Measurements from ENCODE around the gene PIGS. TPM values are rescaled to one million over a fixed set of nuclear protein-coding genes. Genes with fewer than 3 reads are reported as not detected.
"Not testable (repeated sequence)": the region's sequence is repeated elsewhere in the genome, so short reads cannot be mapped to it uniquely, and the experiment has no call there.

The PIGS gene
- total RNA-seq: 65.8 and 70.9 TPM in 2 replicates

DNA sequence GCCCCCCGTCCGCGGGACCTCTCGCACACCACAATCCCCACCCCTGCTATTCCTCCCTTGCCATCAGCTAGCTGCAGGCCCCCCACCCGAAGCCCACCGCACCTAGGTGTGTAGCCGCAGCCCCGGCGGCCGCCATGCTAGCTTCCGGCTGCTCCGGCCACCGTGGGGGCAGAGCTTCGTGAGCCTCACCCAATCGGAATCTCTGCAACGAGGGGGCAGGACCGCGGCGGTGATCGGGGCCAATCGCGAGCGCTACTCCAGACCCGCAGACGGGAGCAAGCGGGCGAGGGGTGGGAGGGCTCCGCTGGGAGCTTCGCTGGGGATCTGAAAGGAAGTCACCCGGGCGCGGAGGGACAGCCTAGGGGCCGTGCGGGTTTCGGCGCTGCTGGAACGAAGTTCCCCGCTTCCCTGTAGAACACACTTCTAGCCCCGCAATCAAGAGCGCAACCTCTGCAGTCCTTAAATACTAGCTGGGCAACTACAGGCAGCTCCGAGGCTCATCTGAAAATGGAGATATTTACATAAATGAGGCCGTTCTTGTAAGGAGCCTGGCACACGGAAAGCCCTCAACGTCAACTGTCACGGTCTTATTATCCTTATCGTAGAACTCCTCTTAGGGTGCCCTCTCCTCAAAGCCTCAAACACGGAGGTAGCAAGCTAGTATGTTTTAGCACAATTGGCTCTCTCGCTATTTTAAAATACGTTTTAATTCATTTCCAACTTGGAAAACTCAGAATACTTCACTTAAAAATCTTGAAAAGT lies at the start of gene PIGS:
Gene PIGS, minus strand, starts transcription at position 164 of the 762 bp plus-strand sequence. Its CDS starts 28 bp downstream, at position 136.
- Mint-ChIP-seq H3K4me1 (peaks cover 53% of the 10 kb centered on the region), H3K36me3 (ENCODE audit: low read depth) (peaks cover 53% of the 10 kb centered on the region), H3K27ac (peak within 1 kb of the TSS; percentile 94)

DNA sequence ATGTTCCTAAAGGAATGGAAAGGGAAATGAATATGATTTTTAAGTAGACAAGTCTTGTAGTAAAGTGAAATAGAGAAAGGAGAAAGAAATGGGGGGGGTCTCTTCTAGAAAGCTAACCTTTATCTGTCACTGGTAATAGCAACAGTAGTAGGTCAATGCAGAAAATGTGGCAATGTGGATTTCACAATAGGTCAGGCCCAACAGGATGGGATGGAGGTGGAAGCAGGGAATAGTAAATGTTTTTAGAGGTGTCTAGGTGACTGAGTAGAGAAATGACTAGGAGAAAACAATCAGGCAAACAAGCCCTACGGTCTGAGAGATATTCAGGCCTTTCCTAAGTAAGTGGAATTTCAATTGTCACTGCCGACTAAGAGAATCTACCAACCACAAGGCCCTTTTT lies 48.7 kb upstream of the PIGS start:
- Mint-ChIP-seq H3K27me3 (no peaks in the 10 kb centered on the region), H3K9me3 (no peaks in the 10 kb centered on the region), H3K4me1 (no peaks in the 10 kb centered on the region), H3K36me3 (ENCODE audit: low read depth) (peaks cover 75% of the 10 kb centered on the region), H3K27ac (no peak overlapping the region), H3K4me3 (no peak overlapping the region)
- intact Hi-C loops (cut with micrococcal nuclease): no loop called here
- DNase-seq: no peak

More for the DNA sequence above, at the start of gene PIGS:
- no peaks in the 10 kb centered on the region for H3K27me3 Mint-ChIP-seq
- H3K4me3 Mint-ChIP-seq: peak within 1 kb of the TSS; percentile 92
- H3K9me3 Mint-ChIP-seq: no peaks in the 10 kb centered on the region
- peak; percentile 98 for DNase-seq
- intact Hi-C loops (cut with micrococcal nuclease): loop anchor here (1.0 kb wide), 2 partner anchors 19 to 28 kb away; partner anchors contain the start of genes SPAG5 and UNC119

DNA sequence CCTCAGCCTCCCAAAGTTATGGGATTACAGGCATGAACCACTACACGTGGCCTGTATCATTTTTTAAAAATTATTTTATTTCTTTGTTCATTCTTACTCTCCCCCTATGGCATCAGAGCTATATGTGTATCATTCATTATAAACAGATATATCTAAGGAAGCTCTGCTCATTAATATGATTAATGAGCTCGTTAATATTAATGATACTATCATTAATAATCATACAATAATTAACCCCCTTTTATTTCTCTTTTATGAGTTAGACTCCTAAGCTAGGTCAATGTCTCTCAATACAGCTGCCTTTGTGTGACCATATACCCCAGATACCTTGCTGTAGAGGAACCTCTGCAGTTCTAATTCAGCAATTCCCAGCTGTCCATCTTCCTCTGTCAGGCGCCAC lies 47.1 kb upstream of the PIGS start:
- intact Hi-C loops (cut with micrococcal nuclease): no loop called here
- no peaks in the 10 kb centered on the region for H3K27me3 Mint-ChIP-seq
- DNase-seq: no peak
- peaks cover 76% of the 10 kb centered on the region for H3K36me3 Mint-ChIP-seq (ENCODE audit: low read depth)
- H3K27ac Mint-ChIP-seq: no peak overlapping the region
- no peak overlapping the region for H3K4me3 Mint-ChIP-seq
- H3K9me3 Mint-ChIP-seq: no peaks in the 10 kb centered on the region
- peaks cover 3% of the 10 kb centered on the region for H3K4me1 Mint-ChIP-seq

DNA sequence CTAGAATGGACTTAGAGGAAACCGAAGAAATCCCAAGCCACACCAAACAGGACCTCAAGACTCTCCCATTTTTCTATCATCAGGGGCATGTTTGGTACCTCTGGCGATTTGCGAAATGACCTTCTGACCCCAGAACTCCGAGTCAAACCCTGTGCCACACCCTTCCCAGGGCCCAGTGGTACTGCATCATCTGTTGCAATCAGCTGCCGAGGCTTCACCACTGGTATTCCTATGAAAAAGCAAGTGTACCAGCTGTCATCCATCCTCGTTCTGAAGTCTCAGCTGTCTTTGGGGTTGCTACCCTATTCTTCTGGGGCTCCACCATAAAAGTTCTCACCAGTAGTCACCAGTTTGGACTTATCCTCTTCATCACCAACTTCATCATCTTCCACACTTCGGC lies 45.0 kb upstream of the PIGS start:
- intact Hi-C loops (cut with micrococcal nuclease): no loop called here
- peaks cover 74% of the 10 kb centered on the region for H3K36me3 Mint-ChIP-seq (ENCODE audit: low read depth)
- no peaks in the 10 kb centered on the region for H3K27me3 Mint-ChIP-seq
- no peaks in the 10 kb centered on the region for H3K9me3 Mint-ChIP-seq
- no peak overlapping the region for H3K4me3 Mint-ChIP-seq
- H3K27ac Mint-ChIP-seq: no peak overlapping the region
- no peak for DNase-seq
- H3K4me1 Mint-ChIP-seq: peaks cover 4% of the 10 kb centered on the region

DNA sequence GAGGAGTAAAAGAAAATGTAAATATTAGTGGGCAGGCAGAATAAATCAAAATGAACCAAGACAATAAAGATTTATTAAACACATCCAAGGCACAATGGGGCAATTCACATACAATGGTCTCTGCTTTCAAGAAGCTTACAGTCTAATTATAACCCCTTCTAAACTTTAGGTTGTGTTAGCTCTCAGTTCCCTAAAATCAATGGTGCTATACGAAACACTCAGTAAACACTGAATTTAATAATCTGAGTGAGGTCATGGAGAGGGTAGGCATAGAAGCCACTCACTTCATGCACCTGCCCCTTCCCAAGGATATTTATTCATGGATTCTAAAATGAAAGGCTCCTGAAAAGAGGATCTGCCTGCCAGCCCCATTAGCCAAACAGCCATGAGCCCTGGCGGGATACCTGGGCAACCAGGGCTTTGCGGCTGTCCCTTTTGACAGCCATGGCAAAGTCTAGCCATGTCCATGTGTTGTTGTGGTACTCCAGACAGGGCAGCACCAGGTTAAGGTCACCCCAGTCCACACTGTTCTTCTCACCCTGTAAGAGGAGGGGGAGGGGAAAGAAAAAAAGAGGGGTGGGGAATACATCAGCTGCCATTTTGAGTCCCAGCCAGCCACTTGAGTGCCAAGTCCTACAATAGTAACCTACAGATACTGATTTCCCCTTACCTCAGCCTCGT lies 44.1 kb upstream of the PIGS start:
- Mint-ChIP-seq H3K27ac (no peak overlapping the region), H3K9me3 (no peaks in the 10 kb centered on the region), H3K27me3 (no peaks in the 10 kb centered on the region), H3K4me1 (peaks cover 4% of the 10 kb centered on the region), H3K4me3 (no peak overlapping the region), H3K36me3 (ENCODE audit: low read depth) (peaks cover 71% of the 10 kb centered on the region)
- intact Hi-C loops (cut with micrococcal nuclease): no loop called here
- DNase-seq: no peak

DNA sequence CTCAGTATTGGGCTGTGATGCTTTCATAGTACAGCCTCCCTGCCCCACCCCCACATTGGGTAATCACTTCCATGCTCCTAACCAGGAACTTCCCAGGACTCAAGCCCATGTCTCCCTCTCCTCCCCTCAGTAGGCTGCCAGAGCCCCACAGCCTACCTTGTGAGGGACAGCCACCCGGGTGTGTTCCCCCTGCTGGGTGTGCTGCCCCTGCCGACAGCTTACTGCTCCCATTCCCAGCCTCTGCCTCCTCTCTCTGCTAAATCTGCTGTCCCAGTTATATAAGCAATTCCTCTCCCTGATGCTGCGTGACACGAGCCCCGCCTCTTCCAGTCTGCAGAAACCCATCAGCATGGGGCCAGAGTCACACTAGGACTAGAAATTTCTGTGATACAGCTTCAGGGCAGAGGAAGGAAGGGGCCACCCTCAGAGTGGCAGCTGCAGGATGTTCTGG lies 42.6 kb upstream of the PIGS start, which contains the start of gene RSKR:
Gene RSKR, minus strand, starts transcription at position 255 of the 451 bp plus-strand sequence. Its CDS starts 24 bp downstream, at position 231.
- Mint-ChIP-seq H3K9me3 (no peaks in the 10 kb centered on the region), H3K4me1 (peaks cover 4% of the 10 kb centered on the region), H3K36me3 (ENCODE audit: low read depth) (peaks cover 67% of the 10 kb centered on the region), H3K4me3 (no peak within 1 kb of the TSS), H3K27me3 (no peaks in the 10 kb centered on the region), H3K27ac (peak within 1 kb of the TSS; percentile 45)
- intact Hi-C loops (cut with micrococcal nuclease): loop anchor here (1.0 kb wide), 1 partner anchor 120 kb away; no protein-coding TSS in a partner anchor
- DNase-seq: no peak

DNA sequence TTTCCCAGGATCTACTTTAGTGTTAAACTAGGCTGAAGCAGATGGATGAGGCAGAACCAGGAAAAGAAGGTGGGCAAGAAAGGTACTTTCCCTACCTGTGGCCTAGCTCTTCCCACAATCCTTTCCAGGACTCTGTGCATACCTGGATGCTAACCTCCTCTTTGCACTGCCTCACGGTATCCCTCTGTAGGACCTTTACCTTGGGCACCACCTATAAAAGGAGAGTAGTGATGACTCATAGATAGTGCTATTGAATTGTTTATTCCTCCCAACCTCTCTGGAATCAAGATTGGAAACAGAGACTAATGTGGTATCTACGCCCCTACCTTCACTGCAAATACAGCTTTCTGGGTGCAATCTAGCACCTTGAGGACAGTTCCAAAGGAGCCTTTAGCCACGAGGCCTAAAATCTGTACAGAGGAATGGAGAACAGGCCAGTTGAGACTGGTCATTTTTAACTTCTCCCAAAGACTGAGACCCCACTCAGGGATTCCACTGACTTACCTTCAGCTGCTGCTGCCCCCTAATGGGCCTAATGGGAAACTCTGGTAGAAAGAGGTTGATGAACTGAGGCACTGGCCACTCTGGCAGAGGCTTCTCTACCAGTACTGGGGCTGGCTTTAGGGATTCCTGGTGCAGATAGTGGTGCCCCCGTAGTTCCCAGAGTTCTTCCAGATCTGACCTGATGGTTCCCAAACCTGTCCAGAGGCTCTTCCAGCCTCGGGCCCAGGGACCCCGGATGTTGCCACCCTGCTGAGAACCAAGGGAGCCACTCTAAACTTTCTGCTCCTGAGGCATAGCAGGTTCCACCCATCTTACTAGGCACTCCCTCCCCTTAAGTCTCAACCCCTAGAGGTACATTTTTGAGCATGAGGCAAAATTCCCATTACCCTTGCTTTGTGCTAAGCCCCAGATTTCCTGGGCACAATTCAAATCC lies 41.9 kb upstream of the PIGS start:
- Mint-ChIP-seq H3K4me1 (peaks cover 4% of the 10 kb centered on the region), H3K36me3 (ENCODE audit: low read depth) (peaks cover 68% of the 10 kb centered on the region), H3K9me3 (no peaks in the 10 kb centered on the region), H3K27ac (no peak overlapping the region), H3K27me3 (no peaks in the 10 kb centered on the region), H3K4me3 (no peak overlapping the region)
- intact Hi-C loops (cut with micrococcal nuclease): loop anchor here (1.0 kb wide), 1 partner anchor 119 kb away; no protein-coding TSS in a partner anchor
- peak; percentile 80 for DNase-seq

DNA sequence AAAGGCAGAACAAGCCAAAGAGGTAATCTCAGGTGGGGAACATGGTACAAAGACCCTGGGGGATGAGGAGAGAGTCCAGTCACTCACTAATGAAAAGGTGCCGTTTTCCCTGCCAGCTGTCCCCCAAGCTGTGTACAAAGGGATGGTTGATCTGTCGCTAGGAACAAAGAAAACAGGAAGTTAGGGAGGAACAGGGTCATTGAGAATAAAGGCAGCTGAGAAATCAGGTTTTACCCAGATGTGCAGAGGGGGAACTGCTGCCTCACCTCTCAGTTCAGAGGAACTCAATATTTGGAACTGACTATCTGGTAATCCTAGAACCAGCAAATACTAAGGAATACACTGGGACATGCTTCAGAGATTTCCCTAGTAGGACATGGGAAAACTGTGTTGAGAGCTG lies 41.2 kb upstream of the PIGS start:
- Mint-ChIP-seq H3K4me1 (peaks cover 4% of the 10 kb centered on the region), H3K4me3 (no peak overlapping the region), H3K27me3 (no peaks in the 10 kb centered on the region), H3K27ac (no peak overlapping the region), H3K36me3 (ENCODE audit: low read depth) (peaks cover 65% of the 10 kb centered on the region), H3K9me3 (no peaks in the 10 kb centered on the region)
- no peak for DNase-seq
- intact Hi-C loops (cut with micrococcal nuclease): no loop called here

DNA sequence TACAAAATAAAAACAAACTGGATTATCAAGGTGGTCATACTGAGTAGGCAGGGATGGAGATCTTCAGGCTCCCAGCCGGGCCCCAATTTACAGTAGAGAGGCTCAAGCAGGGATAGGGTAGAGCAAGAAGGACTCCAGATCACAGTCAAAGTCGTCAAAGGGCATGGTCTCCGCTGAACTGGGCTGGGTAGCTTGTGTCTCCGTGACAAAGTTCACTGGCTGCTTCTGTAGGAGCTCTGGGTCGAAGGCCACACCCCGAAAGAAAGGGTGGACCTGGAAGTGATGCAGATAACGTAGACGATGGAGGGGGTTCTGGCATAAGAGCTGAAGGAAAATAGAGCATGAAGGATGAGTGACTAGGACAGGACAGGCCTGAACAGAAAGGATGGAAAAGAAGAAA lies 39.1 kb upstream of the PIGS start:
- H3K27me3 Mint-ChIP-seq: no peaks in the 10 kb centered on the region
- no peak overlapping the region for H3K4me3 Mint-ChIP-seq
- H3K36me3 Mint-ChIP-seq (ENCODE audit: low read depth): peaks cover 54% of the 10 kb centered on the region
- DNase-seq: no peak
- H3K27ac Mint-ChIP-seq: no peak overlapping the region
- H3K9me3 Mint-ChIP-seq: no peaks in the 10 kb centered on the region
- intact Hi-C loops (cut with micrococcal nuclease): no loop called here
- peaks cover 4% of the 10 kb centered on the region for H3K4me1 Mint-ChIP-seq

DNA sequence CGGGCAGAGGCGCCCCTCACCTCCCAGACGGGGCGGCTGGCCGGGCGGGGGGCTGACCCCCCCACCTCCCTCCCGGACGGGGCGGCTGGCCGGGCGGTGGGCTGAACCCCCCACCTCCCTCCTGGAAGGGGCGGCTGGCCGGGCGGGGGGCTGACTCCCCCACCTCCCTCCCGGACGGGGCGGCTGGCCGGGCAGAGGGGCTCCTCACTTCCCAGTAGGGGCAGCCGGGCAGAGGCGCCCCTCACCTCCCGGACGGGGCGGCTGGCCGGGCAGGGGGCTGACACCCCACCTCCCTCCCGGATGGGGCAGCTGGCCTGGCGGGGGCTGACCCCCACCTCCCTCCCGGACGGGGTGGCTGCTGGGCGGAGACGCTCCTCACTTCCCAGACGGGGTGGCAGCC lies 32.7 kb upstream of the PIGS start:
- DNase-seq; intact Hi-C loops (cut with micrococcal nuclease); H3K4me1 Mint-ChIP-seq; H3K4me3 Mint-ChIP-seq; H3K27me3 Mint-ChIP-seq; H3K27ac Mint-ChIP-seq; H3K9me3 Mint-ChIP-seq: not testable (repeated sequence)
- H3K36me3 Mint-ChIP-seq (ENCODE audit: low read depth): peaks cover 17% of the 10 kb centered on the region

DNA sequence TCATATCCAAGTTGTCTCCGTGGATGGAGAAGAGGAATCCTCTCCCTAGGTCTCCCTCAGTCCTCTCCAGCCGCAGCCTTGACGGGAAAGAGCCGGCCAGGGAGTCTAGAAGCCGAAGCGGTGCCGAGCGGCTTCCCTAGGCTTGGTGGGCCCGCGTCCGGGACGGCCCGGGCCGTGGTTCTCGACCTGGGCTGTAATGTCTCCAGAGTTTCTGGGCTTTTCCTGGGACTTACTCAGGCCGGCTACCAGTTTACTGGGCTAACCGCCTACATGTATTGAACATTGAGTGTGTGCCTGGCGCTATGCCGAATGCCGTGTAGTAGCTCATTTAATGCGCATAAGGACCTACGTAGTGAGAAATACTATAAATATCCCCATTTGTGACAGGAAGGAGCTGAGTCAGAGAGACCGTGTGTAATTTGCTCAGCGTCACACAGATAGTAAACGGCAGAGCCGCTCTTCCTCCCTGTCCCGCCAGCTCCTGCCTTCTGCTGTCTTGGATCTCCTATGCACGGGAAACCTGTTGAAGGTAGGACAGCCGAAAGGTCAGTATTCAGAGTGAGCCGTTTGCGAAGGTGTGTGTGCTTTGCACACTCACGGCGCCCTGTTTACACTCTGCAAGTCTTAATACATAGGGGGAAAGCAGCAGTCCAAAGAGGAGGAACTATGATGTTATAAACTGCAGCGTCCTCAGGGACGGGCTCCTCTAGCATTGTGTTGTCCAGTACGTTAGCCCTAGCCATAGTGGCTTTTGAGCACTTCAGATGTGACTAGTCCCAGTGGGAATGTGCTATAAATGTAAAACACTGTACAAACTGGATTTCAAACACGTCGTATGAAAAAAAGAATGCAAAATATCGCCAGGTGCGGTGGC lies 28.2 kb upstream of the PIGS start:
- peak overlapping the region; percentile 98 for H3K27ac Mint-ChIP-seq
- H3K9me3 Mint-ChIP-seq: no peaks in the 10 kb centered on the region
- H3K4me3 Mint-ChIP-seq: peak overlapping the region; percentile 91
- H3K27me3 Mint-ChIP-seq: no peaks in the 10 kb centered on the region
- H3K4me1 Mint-ChIP-seq: peaks cover 22% of the 10 kb centered on the region
- peaks cover 16% of the 10 kb centered on the region for H3K36me3 Mint-ChIP-seq (ENCODE audit: low read depth)
- intact Hi-C loops (cut with micrococcal nuclease): loop anchor here (1.0 to 2.0 kb wide), 5 partner anchors 20 to 63 kb away; partner anchors contain the start of genes BLTP2, PIGS and SUPT6H
- DNase-seq: peak; percentile 86

DNA sequence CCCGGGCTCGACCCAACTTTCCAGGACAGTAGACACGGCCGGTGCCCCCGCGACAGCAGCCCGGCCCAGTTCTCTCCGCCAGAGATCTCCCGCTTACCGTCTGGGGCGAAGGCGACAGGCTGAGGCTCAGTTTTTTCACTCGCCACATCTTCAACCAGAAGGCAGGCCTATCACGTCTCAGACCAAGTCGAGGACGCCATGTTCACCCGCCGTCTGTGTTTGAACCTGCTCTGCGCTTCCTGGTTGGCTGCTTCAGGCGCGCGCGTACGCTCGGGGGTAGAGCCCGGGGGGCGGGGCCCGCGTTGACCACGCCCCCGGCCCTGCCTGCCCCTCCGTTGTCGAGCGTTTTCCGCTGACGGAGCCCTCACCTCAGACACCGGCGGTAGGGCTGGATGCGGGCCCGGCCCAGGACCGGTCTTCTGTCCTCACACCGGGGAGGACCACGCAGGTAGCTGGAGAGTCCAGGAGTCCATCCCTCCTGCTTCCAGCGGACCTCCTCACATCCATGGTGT lies 27.5 kb upstream of the PIGS start, which contains the start of gene SPAG5:
Gene SPAG5, minus strand, starts transcription at position 227 of the 512 bp plus-strand sequence. Its CDS starts 79 bp downstream, at position 148.
- H3K4me1 Mint-ChIP-seq: peaks cover 22% of the 10 kb centered on the region
- peaks cover 14% of the 10 kb centered on the region for H3K36me3 Mint-ChIP-seq (ENCODE audit: low read depth)
- H3K27ac Mint-ChIP-seq: peak within 1 kb of the TSS; percentile 98
- H3K4me3 Mint-ChIP-seq: peak within 1 kb of the TSS; percentile 91
- intact Hi-C loops (cut with micrococcal nuclease): loop anchor here (1.0 to 2.0 kb wide), 5 partner anchors 20 to 64 kb away; partner anchors contain the start of genes BLTP2, PIGS and SUPT6H
- H3K27me3 Mint-ChIP-seq: no peaks in the 10 kb centered on the region
- DNase-seq: peak; percentile 99
- no peaks in the 10 kb centered on the region for H3K9me3 Mint-ChIP-seq
